H1 (cell line): Measurements from ENCODE around the gene SRMS. TPM values are rescaled to one million over a fixed set of nuclear protein-coding genes. Genes with fewer than 3 reads are reported as not detected.
A peak's percentile ranks its signal among the peaks of the same experiment; 100 is the strongest.

Experiments
- CTCF ChIA-PET: fragments of 300-600 bp; sonication (Branson Sonifier 250); formaldehyde crosslinking; loops from one replicate; lab custom pipeline; 2021; ENCODE audit not compliant: partially characterized antibody; lab: Charles Lee
- POLR2A ChIA-PET: fragments of 300-600 bp; sonication (Branson Sonifier 250); formaldehyde crosslinking; loops from one replicate; lab custom pipeline; 2021; ENCODE audit warnings: inconsistent platforms; ENCODE audit not compliant: partially characterized antibody; lab: Charles Lee
- DNase-seq, 2 experiments: peaks; one replicate each; pipeline versions ENCODE4 v3.0.0 to v3.0.0-alpha.2; 2010 to 2022; ENCODE audit warnings: low spot score in 2 of 2, low read depth in 1 of 2, mixed read lengths in 1 of 2
- FAIRE-seq: peaks from 2 replicates; lab custom pipeline; 2011; peaks lifted over from hg19 to GRCh38; lab: Jason Lieb, UNC
- H2AFZ ChIP-seq: 2 replicates; pipeline ENCODE4 v1.8.1; 2012; ENCODE audit warnings: low read length, inconsistent platforms
- H2AK5ac ChIP-seq: 2 replicates; pipeline ENCODE4 v1.6.1; 2013; ENCODE audit warnings: low read depth, low read length
- H2BK120ac ChIP-seq: replicated peaks from 2 replicates; pipeline ENCODE3; 2013; ENCODE audit warnings: low read depth, low read length, inconsistent platforms
- H2BK12ac ChIP-seq: 2 replicates; pipeline ENCODE4 v1.6.1; 2013; ENCODE audit warnings: low read depth, low read length
- H2BK15ac ChIP-seq: 2 replicates; pipeline ENCODE4 v1.6.1; 2013; ENCODE audit warnings: low read length
- H2BK20ac ChIP-seq: 2 replicates; pipeline ENCODE4 v1.6.1; 2013; ENCODE audit warnings: low read length
- H2BK5ac ChIP-seq: 2 replicates; pipeline ENCODE4 v1.6.1; 2013; ENCODE audit warnings: low read depth, low read length
- H3K14ac ChIP-seq: 2 replicates; pipeline ENCODE4 v1.6.1; 2013; ENCODE audit warnings: inconsistent platforms; ENCODE audit not compliant: insufficient read length
- H3K18ac ChIP-seq: 2 replicates; pipeline ENCODE4 v1.6.1; 2013; ENCODE audit warnings: low read length; ENCODE audit errors: extremely low read depth
- H3K23ac ChIP-seq: 2 replicates; pipeline ENCODE4 v1.6.1; 2013; ENCODE audit warnings: inconsistent platforms; ENCODE audit not compliant: insufficient read length
- H3K23me2 ChIP-seq: 2 replicates; pipeline ENCODE4 v1.6.1; 2013; ENCODE audit warnings: low read depth, low read length
- H3K27ac ChIP-seq: 2 replicates; pipeline ENCODE4 v1.6.1; 2011; ENCODE audit warnings: low read depth, low read length, inconsistent platforms
- H3K27me3 ChIP-seq, 4 experiments: replicated peaks in 1 of 4; 1 replicate in 1 of 4; 2 replicates in 3 of 4; pipeline versions ENCODE4 v1.6.1 to v1.8.1; 2011 to 2013; ENCODE audit warnings: low read length in 3 of 4, mild to moderate bottlenecking in 3 of 4, inconsistent platforms in 2 of 4, mixed read lengths in 2 of 4, moderate library complexity in 1 of 4; ENCODE audit not compliant: control insufficient read depth in 3 of 4, insufficient read depth in 3 of 4; ENCODE audit errors: extremely low read depth in 1 of 4
- H3K36me3 ChIP-seq, 4 experiments: 2 replicates each; pipeline versions ENCODE4 v1.6.1 to v1.8.1; 2011 to 2013; ENCODE audit warnings: mild to moderate bottlenecking in 4 of 4, low read length in 3 of 4, moderate library complexity in 2 of 4, control low read depth in 1 of 4, inconsistent platforms in 1 of 4; ENCODE audit not compliant: insufficient read depth in 4 of 4, control insufficient read depth in 2 of 4
- H3K4ac ChIP-seq: replicated peaks from 2 replicates; pipeline ENCODE3; 2013; ENCODE audit warnings: low read length, low read depth, mixed read lengths, inconsistent platforms; ENCODE audit not compliant: insufficient read length
- H3K4me1 ChIP-seq, 4 experiments: replicated peaks in 1 of 4; 1 replicate in 1 of 4; 2 replicates in 3 of 4; pipeline versions ENCODE4 v1.6.1 to v1.8.1; 2011 to 2013; ENCODE audit warnings: low read length in 3 of 4, inconsistent platforms in 2 of 4, mixed read lengths in 1 of 4; ENCODE audit not compliant: insufficient read depth in 4 of 4, control insufficient read depth in 3 of 4
- H3K4me2 ChIP-seq, 2 experiments: 2 replicates each; pipeline versions ENCODE4 v1.6.1 to v1.8.1; 2011 to 2013; ENCODE audit warnings: low read depth in 2 of 2, low read length in 2 of 2, control low read depth in 1 of 2, inconsistent platforms in 1 of 2, mild to moderate bottlenecking in 1 of 2; ENCODE audit not compliant: insufficient read depth in 1 of 2
- H3K4me3 ChIP-seq, 4 experiments: fragments of 200-600, 300-600 bp in 1 of 4; sonication (generic), shearing (Covaris generic), sonication (Bioruptor Twin) in 1 of 4; 2 replicates each; pipeline versions ENCODE4 v1.5.1 to v1.8.1; 2011 to 2016; ENCODE audit warnings: low read length in 4 of 4, low read depth in 3 of 4, control low read depth in 2 of 4, inconsistent platforms in 2 of 4, mild to moderate bottlenecking in 2 of 4, mixed read lengths in 1 of 4, moderate library complexity in 1 of 4; ENCODE audit not compliant: insufficient read depth in 2 of 4; ENCODE audit errors: extremely low read depth in 1 of 4
- H3K56ac ChIP-seq: replicated peaks from 2 replicates; pipeline ENCODE3; 2013; ENCODE audit warnings: low read depth, mild to moderate bottlenecking, mixed read lengths, low read length, inconsistent platforms; ENCODE audit not compliant: insufficient read length
- H3K79me1 ChIP-seq: 2 replicates; pipeline ENCODE4 v1.6.1; 2013; ENCODE audit warnings: low read depth, low read length, control low read depth
- H3K79me2 ChIP-seq, 2 experiments: 2 replicates each; pipeline versions ENCODE4 v1.6.1 to v1.8.1; 2012 to 2013; ENCODE audit warnings: low read length in 2 of 2, mild to moderate bottlenecking in 2 of 2, inconsistent platforms in 1 of 2; ENCODE audit not compliant: insufficient read depth in 2 of 2, control insufficient read depth in 1 of 2
- H3K9ac ChIP-seq, 4 experiments: replicated peaks in 1 of 4; 1 replicate in 1 of 4; 2 replicates in 3 of 4; pipeline versions ENCODE4 v1.6.1 to v1.8.1; 2011 to 2013; ENCODE audit warnings: low read depth in 3 of 4, low read length in 3 of 4, control low read depth in 2 of 4, mild to moderate bottlenecking in 2 of 4, moderate library complexity in 2 of 4, inconsistent platforms in 1 of 4; ENCODE audit errors: extremely low read depth in 1 of 4
- H3K9me3 ChIP-seq, 2 experiments: 2 replicates each; pipeline versions ENCODE4 v1.6.1 to v1.8.1; 2012 to 2013; ENCODE audit warnings: mild to moderate bottlenecking in 2 of 2, moderate library complexity in 2 of 2, control low read depth in 1 of 2, inconsistent platforms in 1 of 2, low read depth in 1 of 2, low read length in 1 of 2, mixed read lengths in 1 of 2; ENCODE audit not compliant: insufficient read depth in 2 of 2
- H4K20me1 ChIP-seq, 2 experiments: replicated peaks in 1 of 2; 2 replicates each; pipeline versions ENCODE3 to v1.8.1; 2011 to 2013; ENCODE audit warnings: inconsistent platforms in 2 of 2, low read length in 2 of 2, mild to moderate bottlenecking in 1 of 2; ENCODE audit not compliant: insufficient read depth in 2 of 2, control insufficient read depth in 1 of 2
- H4K5ac ChIP-seq: 2 replicates; pipeline ENCODE4 v1.6.1; 2013; ENCODE audit warnings: low read length, low read depth, mixed read lengths, inconsistent platforms; ENCODE audit not compliant: insufficient read length
- H4K8ac ChIP-seq: 2 replicates; pipeline ENCODE4 v1.8.0; 2013; ENCODE audit warnings: mild to moderate bottlenecking, moderate library complexity, low read length, inconsistent platforms; ENCODE audit not compliant: insufficient read depth; ENCODE audit errors: extremely low read depth
- H4K91ac ChIP-seq: replicated peaks from 2 replicates; pipeline ENCODE3; 2013; ENCODE audit warnings: low read length, mixed read lengths, inconsistent platforms; ENCODE audit not compliant: insufficient read length
- ATF3 ChIP-seq: IDR thresholded peaks from 2 replicates; pipeline ENCODE4 v1.6.1; 2011; ENCODE audit warnings: low read depth, mild to moderate bottlenecking, low read length; ENCODE audit not compliant: insufficient read depth
- CHD1 ChIP-seq: IDR thresholded peaks from 2 replicates; pipeline ENCODE4 v1.6.1; 2012; ENCODE audit warnings: low read depth, low read length, improper control_type of control experiment
- CREB1 ChIP-seq: IDR thresholded peaks from 2 replicates; pipeline ENCODE4 v1.6.1; 2012; ENCODE audit warnings: inconsistent platforms
- EZH2 ChIP-seq: fragments of 200-600 bp; sonication (generic); IDR thresholded peaks from 2 replicates; pipeline ENCODE4 v1.7.1; 2012; ENCODE audit warnings: low read depth, mild to moderate bottlenecking, moderate library complexity, low read length, inconsistent platforms; ENCODE audit not compliant: severe bottlenecking
- FOSL1 ChIP-seq: IDR thresholded peaks from 2 replicates; pipeline ENCODE4 v1.6.1; 2011; ENCODE audit warnings: mild to moderate bottlenecking, low read depth, low read length, moderate library complexity; ENCODE audit not compliant: insufficient read depth
- GABPA ChIP-seq: IDR thresholded peaks from 2 replicates; pipeline ENCODE4 v1.6.1; 2011; ENCODE audit warnings: mild to moderate bottlenecking, low read length, moderate library complexity, borderline replicate concordance; ENCODE audit not compliant: insufficient read depth
- MAFK ChIP-seq: IDR thresholded peaks from 2 replicates; pipeline ENCODE4 v1.6.1; 2012; ENCODE audit warnings: low read depth, mild to moderate bottlenecking, improper control_type of control experiment, low read length
- POU5F1 ChIP-seq: IDR thresholded peaks from 2 replicates; pipeline ENCODE4 v1.6.1; 2011; ENCODE audit warnings: low read depth, mild to moderate bottlenecking, low read length, moderate library complexity
- RBBP5 ChIP-seq: IDR thresholded peaks from 2 replicates; pipeline ENCODE4 v1.7.1; 2012; ENCODE audit warnings: low read depth, mild to moderate bottlenecking, inconsistent platforms, low read length, moderate library complexity, borderline replicate concordance
- SIX5 ChIP-seq: IDR thresholded peaks from 2 replicates; pipeline ENCODE4 v1.6.1; 2011; ENCODE audit warnings: mild to moderate bottlenecking, low read depth, low read length
- SP2 ChIP-seq: IDR thresholded peaks from 2 replicates; pipeline ENCODE4 v1.6.1; 2012; ENCODE audit warnings: mild to moderate bottlenecking, low read length, inconsistent platforms
- SP4 ChIP-seq: IDR thresholded peaks from 2 replicates; pipeline ENCODE4 v1.6.1; 2012; ENCODE audit warnings: low read length, inconsistent platforms
- TAF7 ChIP-seq: optimal IDR thresholded peaks from 2 replicates; pipeline ENCODE3; 2011; ENCODE audit warnings: low read depth, mild to moderate bottlenecking, inconsistent platforms, low read length, moderate library complexity, borderline replicate concordance
- TEAD4 ChIP-seq: IDR thresholded peaks from 2 replicates; pipeline ENCODE4 v1.6.1; 2012; ENCODE audit warnings: low read depth, low read length, inconsistent platforms, mixed read lengths
- WGBS, 2 experiments: shearing (Covaris generic) in 1 of 2; methylation state at CpG; one replicate each; pipeline versions ENCODE4 v1.1.6 to v1.1.7; 2013 to 2015; ENCODE audit warnings: low lambda C conversion rate in 2 of 2, mixed read lengths in 2 of 2, inconsistent platforms in 1 of 2, low coverage in 1 of 2, missing lambda C conversion rate in 1 of 2; ENCODE audit not compliant: insufficient replicate concordance in 2 of 2, insufficient coverage in 1 of 2, insufficient read length in 1 of 2; ENCODE audit errors: extremely low coverage in 1 of 2, missing lambda C conversion rate in 1 of 2; 5-methylcytosine and 5-hydroxymethylcytosine counted together
- polyA plus RNA-seq, 7 experiments: library from polyadenylated mRNA; depleted of rRNA in 3 of 7; stranded (reverse) in 5 of 7; unstranded in 2 of 7; fragments of >200 nt in 5 of 7; fragments of 200-250 nt in 2 of 7; gene quantifications; 1 replicate in 5 of 7; 2 replicates in 1 of 7; 4 replicates in 1 of 7; pipeline versions ENCODE4 v1.2.1 to v1.2.3, GENCODE V29; 2011 to 2013; ENCODE audit warnings: missing spikeins in 2 of 7, mixed read lengths in 2 of 7
- total RNA-seq: library from RNA; stranded (reverse); fragmentation: NEBNext Ultra II Directional; extraction: Animal tissue kit (Norgen Biotek cat#: 25700); gene quantifications from 2 replicates; pipeline ENCODE4 v1.2.1, GENCODE V29; 2021

The SRMS gene
- total and polyA plus RNA-seq, 2 of the 8 experiments (the other 6 are each of a cell fraction or from before 2014, with no cell fraction given): 0.39 to 0.76 TPM

DNA sequence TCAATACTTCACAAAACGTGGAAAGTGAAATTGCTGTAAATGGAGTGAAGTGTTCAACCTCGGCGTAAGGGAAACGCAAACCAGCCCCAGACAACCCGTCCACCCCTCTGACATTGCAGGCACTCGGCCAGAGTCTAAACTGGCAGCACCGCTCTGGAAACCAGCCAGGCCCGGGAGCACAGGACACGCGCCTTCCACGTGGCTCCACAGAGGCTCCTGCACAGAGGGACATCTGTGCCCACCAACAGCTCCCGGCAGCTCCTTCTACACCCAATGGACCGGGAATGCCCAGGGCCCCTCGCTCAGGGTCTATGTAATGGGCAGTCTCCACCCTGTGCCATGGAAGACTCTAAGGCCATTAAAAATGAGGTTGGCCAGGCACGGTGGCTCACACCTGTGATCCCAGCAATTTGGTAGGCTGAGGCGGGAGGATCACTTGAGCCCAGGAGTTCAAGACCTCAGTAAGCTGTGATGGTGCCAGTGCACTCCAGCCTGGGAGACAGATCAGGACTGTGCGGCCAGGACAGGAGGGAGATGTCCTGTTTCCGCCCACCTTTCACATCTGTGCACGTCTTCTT is 29.9 kb upstream of the SRMS start:
- H2BK12ac ChIP-seq: no peak overlapping the region
- TF ChIP-seq CREB1 (no peak), SP2 (no peak), ATF3 (no peak), EZH2 (no peak), POU5F1 (no peak), RBBP5 (no peak), TAF7 (no peak), FOSL1 (no peak), TEAD4 (no peak), SP4 (no peak), GABPA (no peak), MAFK (no peak), CHD1 (no peak), SIX5 (no peak)

More for the DNA sequence above, 29.9 kb upstream of the SRMS start:
- Histone ChIP-seq H3K27me3 (no peaks in the 10 kb centered on the region; a peak in 1 of 7 replicates), H2BK20ac (no peak overlapping the region), H3K4me2 (no peak overlapping the region), H2BK15ac (no peak overlapping the region), H3K18ac (no peak overlapping the region), H3K79me1 (no peaks in the 10 kb centered on the region), H2BK120ac (no peak overlapping the region), H4K20me1 (peaks cover 0 to 3% of the 10 kb centered on the region in 2 experiments), H2AFZ (no peak overlapping the region), H3K27ac (no peak overlapping the region), H3K36me3 (no peaks in the 10 kb centered on the region), H3K79me2 (no peaks in the 10 kb centered on the region), H3K4me1 (peaks cover 0 to 6% (median 6%) of the 10 kb centered on the region in 4 experiments; a peak in 6 of 7 replicates), H3K9ac (no peak overlapping the region), H4K5ac (no peak overlapping the region), H4K91ac (no peak overlapping the region), H3K23me2 (no peaks in the 10 kb centered on the region; the same call in 1 of the 2 replicates), H3K56ac (no peak overlapping the region), H2AK5ac (no peak overlapping the region), H3K23ac (no peak overlapping the region), H3K4me3 (no peak overlapping the region), H3K4ac (no peak overlapping the region), H3K9me3 (no peaks in the 10 kb centered on the region), H2BK5ac (no peak overlapping the region), H3K14ac (no peak overlapping the region), H4K8ac (peak overlapping the region; percentile 65; the same call in 1 of the 2 replicates)
- no peak for DNase-seq
- no peak for FAIRE-seq
- ChIA-PET POLR2A (interaction anchor here (1.1 kb wide), 1 partner anchor 12 kb away, joined by 3 read pairs; no protein-coding TSS in a partner anchor), CTCF (interaction anchor here (0.6 to 1.1 kb wide), 2 partner anchors 105 to 647 kb away, joined by 3 to 4 read pairs; no protein-coding TSS in a partner anchor)
- WGBS, 2 experiments: 96% methylated on average over 19 of the region's 19 CpGs; no CpG with 5 or more reads in 1 of the 2 experiments
